Activated T-helper 1 cell treated with anti-CD3 and anti-CD28 coated beads, Interleukin-12 subunit alpha, Interleukin-12 subunit beta, Interleukin-2, Interleukin-4 antibody, amounts not matched to agents 30 ng/mL and 10 ng/mL and 1 ng/mL, durations not matched to agents 14 hours and 24 hours and 36 hours (primary cell): ENCODE data around the gene ACACB. TPM values are rescaled to one million over a fixed set of nuclear protein-coding genes. Genes with fewer than 3 reads are reported as not detected.
"Not testable (repeated sequence)": the region's sequence is repeated elsewhere in the genome, so short reads cannot be mapped to it uniquely, and the experiment has no call there.

ENCODE experiments used
- DNase-seq: peaks from one replicate; pipeline ENCODE4 v3.0.0; 2021; ENCODE audit warnings: low spot score
- H3K27ac Mint-ChIP-seq: one replicate; pipeline ENCODE4 v1.8.0; 2021; ENCODE audit warnings: mild to moderate bottlenecking, mixed read lengths
- H3K27me3 Mint-ChIP-seq: one replicate; pipeline ENCODE4 v1.8.0; 2022; ENCODE audit warnings: mild to moderate bottlenecking, moderate library complexity, mixed read lengths; ENCODE audit not compliant: insufficient read depth
- H3K36me3 Mint-ChIP-seq: one replicate; pipeline ENCODE4 v1.8.0; 2021; ENCODE audit warnings: low read depth, mixed read lengths
- H3K4me1 Mint-ChIP-seq: one replicate; pipeline ENCODE4 v1.8.0; 2021; ENCODE audit warnings: low read depth, mixed read lengths
- H3K4me3 Mint-ChIP-seq: one replicate; pipeline ENCODE4 v1.8.0; 2021; ENCODE audit warnings: mild to moderate bottlenecking, moderate library complexity, mixed read lengths
- H3K9me3 Mint-ChIP-seq: one replicate; pipeline ENCODE4 v1.8.0; 2021; ENCODE audit warnings: mixed read lengths
- intact Hi-C: fragments of 100-400 bp; cut with micrococcal nuclease; formaldehyde crosslinking; loops from one replicate; pipeline ENCODE4 v1.15.1; 2024
- total RNA-seq: library from RNA; stranded (reverse); gene quantifications from 2 replicates; pipeline ENCODE4 v1.2.3, GENCODE V29; 2022

Gene ACACB
- total RNA-seq, 1 donor from 2014 or later, result 6.9 TPM

DNA sequence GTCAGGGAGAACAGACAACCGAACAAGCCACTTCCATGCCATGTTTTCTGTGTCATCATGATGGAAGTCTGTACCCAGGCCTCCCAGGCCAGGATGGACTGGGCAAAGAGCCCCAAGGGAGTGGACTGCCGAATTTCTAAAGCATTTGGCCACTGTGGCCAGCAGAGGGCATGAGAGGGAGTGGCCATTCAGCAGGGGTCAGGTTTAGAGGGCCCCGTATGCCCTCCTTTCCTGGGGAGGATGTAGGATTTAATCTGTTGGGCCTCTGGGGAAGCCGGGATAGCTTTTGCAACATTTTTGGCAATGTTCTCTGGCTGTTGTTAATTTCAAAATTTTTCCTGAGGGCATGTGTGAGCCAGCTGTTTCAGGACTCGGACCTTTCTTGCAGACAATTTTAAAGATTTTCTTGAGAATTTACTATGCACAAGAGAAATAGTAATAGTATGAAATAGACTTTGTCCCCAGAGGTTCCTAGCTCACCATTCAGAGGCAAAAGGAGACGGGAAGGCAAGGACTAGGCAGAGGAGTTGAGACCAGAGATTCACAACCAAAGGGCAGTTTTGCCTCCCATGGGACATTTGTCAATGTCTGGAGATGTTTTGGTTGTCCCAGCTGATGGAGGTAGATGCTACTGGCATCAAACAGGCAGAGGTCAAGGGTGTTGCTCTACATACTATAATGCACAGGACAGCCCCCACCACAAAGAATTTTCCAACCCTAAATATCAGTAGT, 18.0 kb downstream of the ACACB start:
- intact Hi-C loops, result loop anchor here (1.0 kb wide), 1 partner anchor 259 kb away; no protein-coding TSS in a partner anchor
- DNase-seq, result no peak
- no peak overlapping the region for H3K4me3 Mint-ChIP-seq
- no peaks in the 10 kb centered on the region for H3K4me1 Mint-ChIP-seq
- H3K27ac Mint-ChIP-seq, result no peak overlapping the region
- H3K9me3 Mint-ChIP-seq, result peaks cover 7% of the 10 kb centered on the region
- peaks cover 8% of the 10 kb centered on the region for H3K27me3 Mint-ChIP-seq
- H3K36me3 Mint-ChIP-seq, result no peaks in the 10 kb centered on the region

DNA sequence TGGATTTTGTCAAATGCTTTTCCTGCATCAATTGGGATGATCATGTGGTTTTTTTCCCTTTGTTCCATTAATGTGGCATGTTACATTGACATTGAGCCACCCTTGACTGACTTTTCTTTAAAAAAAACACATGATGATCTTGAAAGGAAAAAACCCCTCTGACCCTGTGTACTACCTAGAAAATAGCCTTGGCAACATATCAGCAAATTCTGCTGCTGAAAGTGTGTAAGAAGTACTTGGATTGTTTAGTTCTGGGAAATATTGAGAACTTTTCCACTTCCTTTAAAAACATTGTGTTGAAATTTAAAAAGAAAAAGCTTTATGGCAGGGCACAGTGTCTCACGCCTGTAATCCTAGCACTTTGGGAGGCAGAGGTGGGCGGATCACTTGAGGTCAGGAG, 20.7 kb downstream of the ACACB start:
- Mint-ChIP-seq H3K36me3 (no peaks in the 10 kb centered on the region), H3K4me3 (no peak overlapping the region), H3K9me3 (peaks cover 7% of the 10 kb centered on the region), H3K4me1 (no peaks in the 10 kb centered on the region), H3K27ac (no peak overlapping the region), H3K27me3 (peaks cover 5% of the 10 kb centered on the region)
- no peak for DNase-seq
- intact Hi-C loops, result no loop called here

DNA sequence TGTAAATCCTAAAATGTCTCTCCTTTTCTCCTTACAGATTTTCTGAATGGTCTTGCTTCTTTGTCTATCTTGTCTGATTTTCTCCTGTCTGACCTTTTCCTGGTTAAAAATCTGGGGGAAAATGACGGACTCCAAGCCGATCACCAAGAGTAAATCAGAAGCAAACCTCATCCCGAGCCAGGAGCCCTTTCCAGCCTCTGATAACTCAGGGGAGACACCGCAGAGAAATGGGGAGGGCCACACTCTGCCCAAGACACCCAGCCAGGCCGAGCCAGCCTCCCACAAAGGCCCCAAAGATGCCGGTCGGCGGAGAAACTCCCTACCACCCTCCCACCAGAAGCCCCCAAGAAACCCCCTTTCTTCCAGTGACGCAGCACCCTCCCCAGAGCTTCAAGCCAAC, 23.0 kb downstream of the ACACB start:
- Mint-ChIP-seq H3K4me3 (no peak overlapping the region), H3K9me3 (peaks cover 7% of the 10 kb centered on the region), H3K36me3 (no peaks in the 10 kb centered on the region), H3K27ac (no peak overlapping the region), H3K27me3 (peaks cover 4% of the 10 kb centered on the region), H3K4me1 (peaks cover 6% of the 10 kb centered on the region)
- no peak for DNase-seq
- intact Hi-C loops, result no loop called here

DNA sequence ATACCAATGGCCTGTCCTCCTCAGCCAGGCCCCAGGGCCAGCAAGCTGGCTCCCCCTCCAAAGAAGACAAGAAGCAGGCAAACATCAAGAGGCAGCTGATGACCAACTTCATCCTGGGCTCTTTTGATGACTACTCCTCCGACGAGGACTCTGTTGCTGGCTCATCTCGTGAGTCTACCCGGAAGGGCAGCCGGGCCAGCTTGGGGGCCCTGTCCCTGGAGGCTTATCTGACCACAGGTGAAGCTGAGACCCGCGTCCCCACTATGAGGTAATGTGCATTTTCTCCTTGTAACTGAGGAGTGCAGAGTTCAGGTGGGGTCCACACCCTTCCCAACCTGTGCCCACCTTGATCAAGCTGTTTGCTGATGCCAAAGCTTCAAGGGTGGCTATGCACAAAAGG, 23.4 kb downstream of the ACACB start:
- H3K27ac Mint-ChIP-seq, result no peak overlapping the region
- H3K4me3 Mint-ChIP-seq, result no peak overlapping the region
- intact Hi-C loops, result no loop called here
- no peak for DNase-seq
- H3K9me3 Mint-ChIP-seq, result peaks cover 7% of the 10 kb centered on the region
- H3K4me1 Mint-ChIP-seq, result peaks cover 6% of the 10 kb centered on the region
- H3K36me3 Mint-ChIP-seq, result no peaks in the 10 kb centered on the region
- H3K27me3 Mint-ChIP-seq, result peaks cover 4% of the 10 kb centered on the region

DNA sequence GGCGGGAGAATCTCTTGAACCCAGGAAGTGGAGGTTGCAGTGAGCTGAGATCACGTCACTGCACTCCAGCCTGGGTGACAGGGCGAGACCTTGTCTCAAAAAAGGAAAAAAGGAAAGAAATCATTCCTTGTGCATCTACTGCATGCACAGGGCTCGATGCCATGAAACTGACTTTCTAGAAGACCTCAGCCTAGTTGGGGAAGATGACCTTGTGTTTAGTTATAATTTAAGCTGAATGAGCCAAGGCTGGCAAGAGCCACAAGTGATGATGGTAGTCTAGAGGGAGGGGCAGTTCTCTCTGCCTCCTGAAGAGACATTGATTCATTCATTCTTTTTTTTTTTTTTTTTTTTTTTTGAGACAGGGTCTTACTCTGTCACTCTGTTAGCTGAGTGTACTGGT, 24.2 kb downstream of the ACACB start:
- H3K36me3 Mint-ChIP-seq, result no peaks in the 10 kb centered on the region
- H3K9me3 Mint-ChIP-seq, result peaks cover 7% of the 10 kb centered on the region
- H3K4me3 Mint-ChIP-seq, result no peak overlapping the region
- H3K4me1 Mint-ChIP-seq, result peaks cover 6% of the 10 kb centered on the region
- no peak for DNase-seq
- intact Hi-C loops, result no loop called here
- no peak overlapping the region for H3K27ac Mint-ChIP-seq
- peaks cover 2% of the 10 kb centered on the region for H3K27me3 Mint-ChIP-seq

DNA sequence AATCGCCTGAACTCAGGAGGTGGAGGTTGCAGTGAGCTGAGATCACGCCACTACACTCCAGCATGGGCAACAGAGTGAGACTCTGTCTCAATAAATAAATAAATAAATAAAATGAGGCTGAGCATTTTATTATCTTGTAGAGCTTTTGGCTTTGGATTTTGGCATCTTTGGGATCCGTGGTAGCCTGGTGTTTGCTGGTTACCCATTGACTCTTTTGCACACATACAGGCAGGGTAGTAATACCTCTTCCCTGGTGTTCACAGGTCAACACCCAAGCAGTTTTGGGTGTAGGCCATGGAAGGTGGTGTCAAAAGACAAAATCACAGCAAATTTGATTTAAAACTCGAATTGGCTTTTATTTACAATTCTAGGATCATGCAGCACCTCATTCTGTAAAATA, 27.8 kb downstream of the ACACB start:
- no peak for DNase-seq
- H3K27ac Mint-ChIP-seq, result no peak overlapping the region
- no peak overlapping the region for H3K4me3 Mint-ChIP-seq
- no peaks in the 10 kb centered on the region for H3K9me3 Mint-ChIP-seq
- no peaks in the 10 kb centered on the region for H3K36me3 Mint-ChIP-seq
- H3K27me3 Mint-ChIP-seq, result peaks cover 4% of the 10 kb centered on the region
- peaks cover 6% of the 10 kb centered on the region for H3K4me1 Mint-ChIP-seq
- intact Hi-C loops, result no loop called here

DNA sequence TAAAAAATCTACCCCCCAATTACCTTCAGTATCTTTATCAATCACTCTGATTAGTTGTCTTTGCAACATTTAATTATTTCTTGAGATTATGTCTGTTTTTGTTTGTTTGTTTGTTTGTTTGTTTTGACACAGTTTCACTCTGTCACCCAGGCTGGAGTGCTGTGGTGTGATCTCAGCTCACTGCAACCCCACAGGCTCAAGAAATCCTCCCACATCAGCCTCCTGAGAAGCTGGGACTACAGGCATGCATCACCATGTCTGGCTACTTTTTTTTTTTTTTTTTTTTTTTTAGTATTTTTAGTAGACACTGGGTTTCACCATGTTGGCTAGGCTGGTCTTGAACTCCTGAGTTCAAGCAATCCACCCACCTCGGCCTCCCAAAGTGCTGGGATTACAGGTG, 30.7 kb downstream of the ACACB start:
- DNase-seq, H3K9me3 Mint-ChIP-seq, H3K4me3 Mint-ChIP-seq, intact Hi-C loops, H3K4me1 Mint-ChIP-seq, H3K36me3 Mint-ChIP-seq, H3K27ac Mint-ChIP-seq: not testable (repeated sequence)
- H3K27me3 Mint-ChIP-seq, result peaks cover 11% of the 10 kb centered on the region

DNA sequence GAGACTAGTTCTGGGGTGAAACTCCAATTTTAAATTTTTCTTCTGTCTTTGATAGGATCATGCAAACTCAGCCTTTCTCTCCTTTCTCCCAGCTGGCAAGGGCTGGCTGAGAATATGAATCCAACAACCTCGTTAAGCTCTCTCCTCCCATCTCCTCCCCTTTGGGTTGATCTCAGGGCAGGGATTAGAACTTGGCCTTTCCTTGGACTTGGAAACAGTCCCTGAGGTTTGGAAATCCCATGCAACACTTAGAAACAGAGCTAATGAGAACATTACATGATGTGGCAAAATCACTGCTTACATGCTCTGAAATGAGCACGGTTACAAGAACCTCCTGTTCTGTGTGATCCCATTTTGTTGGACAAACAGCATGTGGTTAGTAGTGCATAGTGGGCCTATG, 31.6 kb downstream of the ACACB start:
- Mint-ChIP-seq H3K27ac (no peak overlapping the region), H3K9me3 (no peaks in the 10 kb centered on the region), H3K4me3 (no peak overlapping the region), H3K27me3 (peaks cover 13% of the 10 kb centered on the region), H3K36me3 (no peaks in the 10 kb centered on the region), H3K4me1 (peaks cover 2% of the 10 kb centered on the region)
- no peak for DNase-seq
- intact Hi-C loops, result no loop called here

DNA sequence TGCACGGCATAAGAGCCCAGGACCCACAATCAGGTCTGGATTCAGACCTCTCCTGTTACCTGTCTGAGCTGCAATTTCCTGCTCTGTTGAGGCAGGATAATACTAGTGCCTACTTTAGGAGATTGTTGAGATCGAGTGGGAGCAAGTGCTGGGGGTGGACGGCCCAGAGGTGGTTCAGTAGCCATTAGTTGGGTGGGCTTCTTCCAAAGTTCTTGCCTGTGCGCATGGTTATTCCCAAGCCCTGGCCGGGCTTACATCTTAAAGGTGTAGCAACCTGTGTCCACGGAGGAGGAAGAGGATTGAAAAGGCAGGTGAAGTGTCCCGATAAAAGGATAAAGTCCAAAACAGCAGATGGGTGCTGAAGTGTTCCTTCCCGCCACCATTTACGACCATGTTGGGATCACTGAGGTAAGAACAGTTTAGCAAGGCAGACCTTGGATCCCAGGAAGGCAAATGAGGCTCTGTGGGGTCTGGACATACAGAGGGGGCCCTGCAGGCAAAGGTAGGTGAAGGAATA, 33.8 kb downstream of the ACACB start:
- no peak overlapping the region for H3K27ac Mint-ChIP-seq
- intact Hi-C loops, result loop anchor here (5.0 to 10.0 kb wide), 2 partner anchors 585 to 1132 kb away; partner anchors contain the start of genes ATP2A2, ISCU and SART3
- peaks cover 12% of the 10 kb centered on the region for H3K4me1 Mint-ChIP-seq
- DNase-seq, result no peak
- no peaks in the 10 kb centered on the region for H3K36me3 Mint-ChIP-seq
- no peak overlapping the region for H3K4me3 Mint-ChIP-seq
- peaks cover 13% of the 10 kb centered on the region for H3K27me3 Mint-ChIP-seq
- H3K9me3 Mint-ChIP-seq, result no peaks in the 10 kb centered on the region

DNA sequence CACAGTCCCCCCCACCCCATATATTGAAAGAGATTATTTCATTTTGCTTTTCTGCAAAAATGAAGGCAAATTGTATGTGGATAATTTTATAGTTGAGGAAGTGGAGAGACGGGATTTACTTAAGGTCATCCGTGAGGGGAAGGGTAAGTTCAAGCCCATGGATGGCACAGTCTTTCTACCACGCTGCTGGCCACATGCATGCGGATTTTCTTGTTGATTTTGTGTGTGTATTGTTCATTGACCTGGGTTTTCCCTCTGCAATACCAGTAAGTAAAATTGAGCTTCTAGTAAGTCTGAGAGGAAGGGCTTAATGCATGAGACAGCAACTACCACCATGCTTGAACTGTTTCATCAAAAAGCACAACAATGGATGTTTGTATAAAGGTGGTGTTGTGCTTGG, 35.1 kb downstream of the ACACB start:
- H3K27me3 Mint-ChIP-seq, result peaks cover 17% of the 10 kb centered on the region
- intact Hi-C loops, result loop anchor here (5.0 to 10.0 kb wide), 2 partner anchors 587 to 1131 kb away; partner anchors contain the start of genes ATP2A2, ISCU and SART3
- no peaks in the 10 kb centered on the region for H3K36me3 Mint-ChIP-seq
- H3K27ac Mint-ChIP-seq, result no peak overlapping the region
- no peak overlapping the region for H3K4me3 Mint-ChIP-seq
- DNase-seq, result no peak
- H3K4me1 Mint-ChIP-seq, result peaks cover 17% of the 10 kb centered on the region
- H3K9me3 Mint-ChIP-seq, result no peaks in the 10 kb centered on the region

DNA sequence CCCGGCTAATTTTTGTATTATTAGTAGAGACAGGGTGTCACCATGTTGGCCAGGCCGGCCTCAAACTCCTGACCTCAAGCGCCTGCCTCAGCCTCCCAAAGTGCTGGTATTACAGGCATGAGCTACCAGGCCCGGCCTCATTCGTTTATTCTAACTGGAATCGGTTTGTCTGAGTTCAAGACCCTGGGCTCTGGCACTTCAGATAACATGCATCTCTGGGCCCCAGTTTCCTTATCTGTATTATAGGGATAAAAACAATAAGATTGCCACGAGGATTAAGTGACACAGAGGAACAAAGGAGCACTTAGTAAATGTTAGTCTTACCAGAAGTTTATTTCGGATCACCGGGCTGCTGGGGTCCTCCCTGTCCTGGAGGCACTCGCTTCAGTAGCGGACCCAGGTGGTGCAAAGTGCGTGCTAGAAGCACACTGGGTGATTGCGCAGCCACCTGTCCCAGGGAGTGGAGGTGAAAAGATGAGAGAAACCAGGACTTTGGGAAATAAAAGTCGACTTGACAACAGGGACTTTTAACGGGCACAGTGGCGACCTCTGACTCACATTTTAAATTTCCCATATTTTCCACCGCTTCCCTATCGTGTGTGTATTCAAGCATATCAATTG, 37.5 kb downstream of the ACACB start:
- Mint-ChIP-seq H3K4me1 (peaks cover 17% of the 10 kb centered on the region), H3K36me3 (no peaks in the 10 kb centered on the region), H3K9me3 (no peaks in the 10 kb centered on the region), H3K27me3 (peaks cover 15% of the 10 kb centered on the region), H3K4me3 (peak overlapping the region; percentile 85), H3K27ac (no peak overlapping the region)
- intact Hi-C loops, result loop anchor here (1.0 to 10.0 kb wide), 5 partner anchors 56 to 1128 kb away; partner anchors contain the start of genes ALKBH2, ATP2A2, ISCU and SART3
- no peak for DNase-seq

DNA sequence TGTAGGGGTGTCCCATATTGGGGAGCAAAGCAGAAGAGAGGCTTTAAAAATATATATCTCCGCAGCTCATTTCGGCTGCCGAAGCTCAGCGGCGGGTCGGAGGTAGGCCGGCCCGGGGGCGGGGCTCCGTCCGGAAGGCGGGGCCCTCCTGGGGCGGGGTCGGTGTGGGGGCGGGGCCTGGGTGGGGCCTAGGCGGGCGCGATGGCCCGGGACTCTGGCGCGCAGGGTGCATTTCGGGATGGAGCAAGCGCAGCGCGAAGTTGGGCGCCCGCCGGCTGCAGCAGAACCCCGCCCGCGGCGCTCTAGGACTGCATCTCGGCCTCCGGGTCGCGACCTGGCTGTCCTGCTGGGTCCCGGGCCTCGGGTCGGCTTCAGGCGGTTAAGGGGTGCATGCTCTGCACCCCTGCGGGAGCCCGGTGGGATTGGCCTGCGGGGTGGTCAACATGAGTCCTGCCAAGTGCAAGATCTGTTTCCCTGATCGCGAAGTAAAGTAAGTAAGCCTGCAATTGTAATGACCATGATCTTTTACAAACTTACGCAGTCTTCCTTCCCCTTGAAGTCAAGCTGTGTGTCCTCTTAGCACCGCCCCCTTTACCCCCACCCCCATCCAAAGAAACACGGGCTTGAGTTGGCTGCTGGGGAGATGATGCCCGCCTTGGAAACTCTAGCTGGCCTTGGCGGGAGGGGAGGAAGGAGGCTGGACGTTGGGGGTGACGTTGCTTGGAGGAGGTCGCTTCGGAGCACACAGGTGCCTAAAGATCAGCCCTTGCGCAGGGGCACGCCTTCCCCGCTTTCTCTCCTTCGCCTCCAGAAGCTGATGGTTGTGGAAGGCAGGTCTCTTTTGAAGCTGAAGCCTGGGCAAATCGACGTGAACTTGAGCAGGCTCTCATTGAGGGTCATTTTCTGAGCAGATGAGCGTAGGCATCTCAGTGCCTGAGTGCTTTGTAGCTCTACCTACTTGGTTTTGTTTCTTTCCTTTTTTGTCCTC, 38.4 kb downstream of the ACACB start:
- Mint-ChIP-seq H3K36me3 (no peaks in the 10 kb centered on the region), H3K9me3 (no peaks in the 10 kb centered on the region), H3K27me3 (peaks cover 15% of the 10 kb centered on the region), H3K27ac (peak overlapping the region; percentile 63), H3K4me3 (peak overlapping the region; percentile 85), H3K4me1 (peaks cover 17% of the 10 kb centered on the region)
- intact Hi-C loops, result loop anchor here (1.0 to 10.0 kb wide), 7 partner anchors 43 to 1128 kb away; partner anchors contain the start of genes ALKBH2, ATP2A2, ISCU and KCTD10
- peak; percentile 71 for DNase-seq
